Measurements from ENCODE around the gene SFXN5.
A peak's percentile ranks its signal among the peaks of the same experiment; 100 is the strongest.

Gene SFXN5

GRCh38 chr2:72974436-72974754 lies 97.1 kb downstream of the SFXN5 start:
- no peak overlapping the region for H3K4me2 ChIP-seq (ENCODE audit: low read length)
- no peaks in the 10 kb centered on the region for H3K9me2 ChIP-seq (ENCODE audit: low read depth, low read length)
- no peak for TF ChIP-seq EZH2 (IDR thresholded peaks at IDR 0.05; ENCODE audit: borderline replicate concordance, low read length)
- no peak for TF ChIP-seq CTCF (IDR thresholded peaks at IDR 0.05; ENCODE audit: low read length)
- no peaks in the 10 kb centered on the region for H3F3A ChIP-seq (ENCODE audit: insufficient read depth, low read length)
- no peak overlapping the region for H2AFZ ChIP-seq (ENCODE audit: low read length)
- no peaks in the 10 kb centered on the region for H3K36me3 ChIP-seq (ENCODE audit: insufficient read depth, low read length)
- H3K79me2 ChIP-seq (ENCODE audit: insufficient read depth, low read length): no peaks in the 10 kb centered on the region
- H3K4me1 ChIP-seq (ENCODE audit: insufficient read depth, low read length, severe bottlenecking): no peaks in the 10 kb centered on the region
- no peak overlapping the region for H3K27ac ChIP-seq (ENCODE audit: low read depth, low read length, poor library complexity, severe bottlenecking)
- no peaks in the 10 kb centered on the region for H3K9me3 ChIP-seq (ENCODE audit: low read length)
- no peak overlapping the region for H3K4me3 ChIP-seq (ENCODE audit: low read depth, low read length, poor library complexity, severe bottlenecking)
- no peaks in the 10 kb centered on the region for H4K20me1 ChIP-seq (ENCODE audit: insufficient read depth, low read length)
- no peaks in the 10 kb centered on the region for H3K27me3 ChIP-seq (ENCODE audit: insufficient read depth, low read length)
- H3K9ac ChIP-seq (ENCODE audit: low read length): no peak overlapping the region

GRCh38 chr2:72973566-72974435 lies 97.7 kb downstream of the SFXN5 start:
- Histone ChIP-seq H3K27me3 (ENCODE audit: insufficient read depth, low read length) (no peaks in the 10 kb centered on the region), H3K9me3 (ENCODE audit: low read length) (no peaks in the 10 kb centered on the region), H3K36me3 (ENCODE audit: insufficient read depth, low read length) (no peaks in the 10 kb centered on the region), H3K9me2 (ENCODE audit: low read depth, low read length) (no peaks in the 10 kb centered on the region), H3F3A (ENCODE audit: insufficient read depth, low read length) (no peaks in the 10 kb centered on the region), H3K79me2 (ENCODE audit: insufficient read depth, low read length) (no peaks in the 10 kb centered on the region), H3K4me3 (ENCODE audit: low read depth, low read length, poor library complexity, severe bottlenecking) (no peak overlapping the region), H4K20me1 (ENCODE audit: insufficient read depth, low read length) (no peaks in the 10 kb centered on the region), H3K9ac (ENCODE audit: low read length) (no peak overlapping the region), H2AFZ (ENCODE audit: low read length) (no peak overlapping the region), H3K27ac (ENCODE audit: low read depth, low read length, poor library complexity, severe bottlenecking) (no peak overlapping the region), H3K4me2 (ENCODE audit: low read length) (no peak overlapping the region), H3K4me1 (ENCODE audit: insufficient read depth, low read length, severe bottlenecking) (no peaks in the 10 kb centered on the region)
- TF ChIP-seq CTCF (IDR thresholded peaks at IDR 0.05; ENCODE audit: low read length) (peak; percentile 84), EZH2 (IDR thresholded peaks at IDR 0.05; ENCODE audit: borderline replicate concordance, low read length) (no peak)

- Histone ChIP-seq H3K9me2 (ENCODE audit: low read depth, low read length) (no peaks in the 10 kb centered on the region), H3K9ac (ENCODE audit: low read length) (no peak overlapping the region), H3K27ac (ENCODE audit: low read depth, low read length, poor library complexity, severe bottlenecking) (no peak overlapping the region), H3K4me2 (ENCODE audit: low read length) (no peak overlapping the region), H3K9me3 (ENCODE audit: low read length) (no peaks in the 10 kb centered on the region), H3K36me3 (ENCODE audit: insufficient read depth, low read length) (no peaks in the 10 kb centered on the region), H3K27me3 (ENCODE audit: insufficient read depth, low read length) (no peaks in the 10 kb centered on the region), H3K79me2 (ENCODE audit: insufficient read depth, low read length) (no peaks in the 10 kb centered on the region), H3K4me1 (ENCODE audit: insufficient read depth, low read length, severe bottlenecking) (no peaks in the 10 kb centered on the region), H3F3A (ENCODE audit: insufficient read depth, low read length) (no peaks in the 10 kb centered on the region), H3K4me3 (ENCODE audit: low read depth, low read length, poor library complexity, severe bottlenecking) (no peak overlapping the region), H2AFZ (ENCODE audit: low read length) (no peak overlapping the region), H4K20me1 (ENCODE audit: insufficient read depth, low read length) (no peaks in the 10 kb centered on the region)
- TF ChIP-seq EZH2 (IDR thresholded peaks at IDR 0.05; ENCODE audit: borderline replicate concordance, low read length) (no peak), CTCF (IDR thresholded peaks at IDR 0.05; ENCODE audit: low read length) (no peak)
Measured at GRCh38 chr2:72973137-72973535, 98.4 kb downstream of the SFXN5 start.
